ENCODE data around the gene SNTG2.

DNA sequence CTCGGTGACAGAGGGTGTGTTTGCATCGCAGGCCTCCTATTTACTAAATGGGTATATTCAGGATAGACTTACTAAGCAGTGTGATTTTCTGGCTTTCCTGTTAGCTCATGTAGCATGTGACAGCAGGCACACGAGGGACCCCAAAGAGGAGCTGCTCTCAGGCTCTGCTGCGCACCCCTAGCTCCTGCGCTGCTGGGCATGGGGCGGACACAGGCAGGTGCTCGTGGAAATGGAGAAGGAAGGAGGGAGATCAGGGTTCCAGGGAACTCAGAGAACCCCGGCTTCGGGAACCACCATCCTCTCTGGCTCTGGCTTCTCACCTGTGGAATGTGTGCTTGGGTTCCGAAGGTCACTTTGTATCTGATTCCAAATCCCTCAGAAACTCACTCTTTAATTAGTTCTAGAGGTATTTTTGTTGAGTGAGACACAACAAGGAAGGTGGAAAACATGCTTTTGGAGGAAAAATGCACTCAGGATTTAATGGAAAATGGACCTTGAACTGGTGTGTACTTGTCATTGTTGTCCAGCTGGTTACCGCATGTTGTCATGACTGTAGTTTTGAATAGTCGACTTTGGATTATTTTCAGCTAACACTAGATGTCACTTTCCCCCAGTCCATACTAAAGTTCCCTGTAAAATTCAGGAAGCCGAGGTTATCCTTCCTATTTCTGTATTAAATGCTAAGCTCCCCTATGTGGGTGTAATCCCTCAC, 3.5 kb downstream of the SNTG2 start:
- TF ChIP-seq, protein P1, sequence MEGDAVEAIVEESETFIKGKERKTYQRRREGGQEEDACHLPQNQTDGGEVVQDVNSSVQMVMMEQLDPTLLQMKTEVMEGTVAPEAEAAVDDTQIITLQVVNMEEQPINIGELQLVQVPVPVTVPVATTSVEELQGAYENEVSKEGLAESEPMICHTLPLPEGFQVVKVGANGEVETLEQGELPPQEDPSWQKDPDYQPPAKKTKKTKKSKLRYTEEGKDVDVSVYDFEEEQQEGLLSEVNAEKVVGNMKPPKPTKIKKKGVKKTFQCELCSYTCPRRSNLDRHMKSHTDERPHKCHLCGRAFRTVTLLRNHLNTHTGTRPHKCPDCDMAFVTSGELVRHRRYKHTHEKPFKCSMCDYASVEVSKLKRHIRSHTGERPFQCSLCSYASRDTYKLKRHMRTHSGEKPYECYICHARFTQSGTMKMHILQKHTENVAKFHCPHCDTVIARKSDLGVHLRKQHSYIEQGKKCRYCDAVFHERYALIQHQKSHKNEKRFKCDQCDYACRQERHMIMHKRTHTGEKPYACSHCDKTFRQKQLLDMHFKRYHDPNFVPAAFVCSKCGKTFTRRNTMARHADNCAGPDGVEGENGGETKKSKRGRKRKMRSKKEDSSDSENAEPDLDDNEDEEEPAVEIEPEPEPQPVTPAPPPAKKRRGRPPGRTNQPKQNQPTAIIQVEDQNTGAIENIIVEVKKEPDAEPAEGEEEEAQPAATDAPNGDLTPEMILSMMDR (IDR thresholded peaks at IDR 0.05; ENCODE audit: extremely low read depth in 1 of 2, insufficient read depth in 1 of 2, low read depth in 1 of 2, low read length in 2 of 2), result no peak
- TF ChIP-seq POLR2A (IDR thresholded peaks at IDR 0.05; ENCODE audit: low read depth, low read length) (no peak), POLR2AphosphoS5 (IDR thresholded peaks at IDR 0.05; ENCODE audit: insufficient read depth, low read depth, low read length) (no peak), EZH2 (IDR thresholded peaks at IDR 0.05; ENCODE audit: borderline replicate concordance, low read depth, low read length, severe bottlenecking) (no peak), FOS (IDR thresholded peaks at IDR 0.05; ENCODE audit: borderline replicate concordance, insufficient read depth, low read length) (no peak), JUN (IDR thresholded peaks at IDR 0.05; ENCODE audit: borderline replicate concordance, insufficient read depth, insufficient read length, low read depth) (no peak), MYC (IDR thresholded peaks at IDR 0.05; ENCODE audit: low read depth, low read length) (no peak), GATA2 (IDR thresholded peaks at IDR 0.05; ENCODE audit: insufficient read depth, insufficient read length, low read depth, low read length) (no peak)
- TF ChIP-seq, protein P2, sequence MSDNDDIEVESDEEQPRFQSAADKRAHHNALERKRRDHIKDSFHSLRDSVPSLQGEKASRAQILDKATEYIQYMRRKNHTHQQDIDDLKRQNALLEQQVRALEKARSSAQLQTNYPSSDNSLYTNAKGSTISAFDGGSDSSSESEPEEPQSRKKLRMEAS (IDR thresholded peaks at IDR 0.05; ENCODE audit: insufficient read depth, insufficient read length), result no peak
